ENCODE data around the gene PPP6R1. TPM values are rescaled to one million over a fixed set of nuclear protein-coding genes. Genes with fewer than 3 reads are reported as not detected.

The PPP6R1 gene
- total RNA-seq, 1 donor from 2014 or later: 43.8 TPM

DNA sequence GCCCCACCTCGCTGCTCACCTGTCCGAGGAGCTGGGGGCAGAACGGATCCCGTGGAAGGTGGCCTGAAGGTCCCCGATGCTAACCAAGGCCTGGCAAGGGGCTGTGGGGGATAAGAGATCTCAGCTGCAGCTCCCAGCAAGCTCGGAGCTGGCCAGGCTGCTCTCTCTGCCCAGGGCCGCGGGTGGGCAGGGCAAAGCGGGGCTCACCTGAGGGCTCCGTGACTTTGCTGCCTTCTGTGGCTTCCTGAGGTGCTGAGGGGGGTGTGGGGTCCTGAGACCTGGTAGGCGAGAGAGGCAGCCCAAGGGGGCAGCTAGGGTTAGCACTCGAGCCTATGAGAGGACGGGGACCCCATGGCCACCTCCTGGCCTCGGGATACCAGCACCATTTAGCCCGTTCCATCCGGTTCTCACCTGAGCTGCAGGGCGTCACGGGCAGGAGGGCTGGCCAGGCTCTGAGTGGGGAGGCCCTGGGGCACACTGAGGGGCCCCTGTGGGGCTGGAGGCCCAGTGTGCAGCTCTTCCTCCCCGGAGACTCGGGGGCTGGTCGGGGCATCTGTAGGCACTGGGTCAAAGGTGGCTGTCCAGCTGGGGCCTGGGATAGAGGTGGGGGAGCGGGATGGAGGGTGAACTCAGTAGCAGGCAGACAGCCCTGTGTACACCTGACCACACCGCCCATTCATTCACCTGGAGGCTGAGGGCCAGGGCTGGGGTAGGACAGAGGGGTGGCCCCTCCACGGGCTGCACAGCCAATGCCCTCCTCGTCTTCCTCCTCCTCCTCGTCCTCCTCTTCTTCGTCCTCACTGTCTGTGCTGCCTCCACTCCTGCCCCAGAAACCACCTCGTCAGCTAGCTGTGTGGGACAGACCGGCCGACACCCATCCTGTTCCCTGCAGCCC, 27.2 kb downstream of the PPP6R1 start:
- no peak for DNase-seq (ENCODE audit: low read depth)
- no peak overlapping the region for H3K4me3 ChIP-seq (ENCODE audit: low read depth, low read length)
- TF ChIP-seq, protein P1, sequence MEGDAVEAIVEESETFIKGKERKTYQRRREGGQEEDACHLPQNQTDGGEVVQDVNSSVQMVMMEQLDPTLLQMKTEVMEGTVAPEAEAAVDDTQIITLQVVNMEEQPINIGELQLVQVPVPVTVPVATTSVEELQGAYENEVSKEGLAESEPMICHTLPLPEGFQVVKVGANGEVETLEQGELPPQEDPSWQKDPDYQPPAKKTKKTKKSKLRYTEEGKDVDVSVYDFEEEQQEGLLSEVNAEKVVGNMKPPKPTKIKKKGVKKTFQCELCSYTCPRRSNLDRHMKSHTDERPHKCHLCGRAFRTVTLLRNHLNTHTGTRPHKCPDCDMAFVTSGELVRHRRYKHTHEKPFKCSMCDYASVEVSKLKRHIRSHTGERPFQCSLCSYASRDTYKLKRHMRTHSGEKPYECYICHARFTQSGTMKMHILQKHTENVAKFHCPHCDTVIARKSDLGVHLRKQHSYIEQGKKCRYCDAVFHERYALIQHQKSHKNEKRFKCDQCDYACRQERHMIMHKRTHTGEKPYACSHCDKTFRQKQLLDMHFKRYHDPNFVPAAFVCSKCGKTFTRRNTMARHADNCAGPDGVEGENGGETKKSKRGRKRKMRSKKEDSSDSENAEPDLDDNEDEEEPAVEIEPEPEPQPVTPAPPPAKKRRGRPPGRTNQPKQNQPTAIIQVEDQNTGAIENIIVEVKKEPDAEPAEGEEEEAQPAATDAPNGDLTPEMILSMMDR (conservative IDR thresholded peaks at IDR 0.05; ENCODE audit: low read depth, low read length): no peak

DNA sequence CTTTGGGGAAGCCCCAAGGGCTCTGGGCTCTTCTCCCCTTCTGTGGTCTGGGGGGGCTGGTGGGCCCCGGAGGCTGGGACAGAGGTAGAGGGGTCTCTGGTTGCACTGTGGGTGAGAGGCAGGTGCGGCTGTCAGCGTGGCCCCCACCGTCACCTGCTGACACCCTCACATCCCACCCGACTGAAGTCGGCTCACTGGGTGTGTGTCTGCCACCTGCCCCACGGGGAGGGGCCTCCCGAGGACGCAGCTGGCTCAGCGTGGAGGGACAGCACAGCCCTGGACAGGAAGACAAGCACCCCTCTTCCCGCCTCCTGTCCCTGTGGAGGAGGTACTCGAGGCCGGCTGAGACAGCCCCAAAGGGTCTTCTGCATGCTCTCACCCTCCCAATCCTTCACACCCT, 28.0 kb downstream of the PPP6R1 start:
- no peak for DNase-seq (ENCODE audit: low read depth)
- TF ChIP-seq, protein P1 (conservative IDR thresholded peaks at IDR 0.05; ENCODE audit: low read depth, low read length): no peak

DNA sequence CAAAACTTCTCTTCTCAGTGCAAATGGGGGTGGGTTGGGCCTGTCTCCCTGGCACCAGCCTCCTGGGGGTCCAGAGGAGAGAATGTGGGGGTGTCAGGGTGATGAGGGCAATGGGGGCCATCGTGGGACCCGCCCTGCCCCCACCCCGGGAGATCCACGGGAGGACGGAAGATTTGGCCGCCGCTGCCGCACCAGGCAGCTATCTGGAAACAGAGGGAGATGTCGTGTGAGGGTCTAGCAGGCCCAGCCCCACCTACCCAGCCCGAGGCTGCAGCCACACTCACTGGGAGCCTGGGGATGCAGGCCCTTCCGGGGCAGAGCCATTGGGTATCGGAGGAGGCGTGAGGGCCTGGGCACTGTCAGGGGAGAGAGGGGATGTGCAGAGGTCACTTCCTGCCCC, 28.5 kb downstream of the PPP6R1 start:
- H3K4me3 ChIP-seq (ENCODE audit: low read depth, low read length): no peak overlapping the region
- TF ChIP-seq, protein P1 (conservative IDR thresholded peaks at IDR 0.05; ENCODE audit: low read depth, low read length): no peak
- DNase-seq (ENCODE audit: low read depth): no peak

More for the DNA sequence above, 28.0 kb downstream of the PPP6R1 start:
- H3K4me3 ChIP-seq (ENCODE audit: low read depth, low read length): no peak overlapping the region

DNA sequence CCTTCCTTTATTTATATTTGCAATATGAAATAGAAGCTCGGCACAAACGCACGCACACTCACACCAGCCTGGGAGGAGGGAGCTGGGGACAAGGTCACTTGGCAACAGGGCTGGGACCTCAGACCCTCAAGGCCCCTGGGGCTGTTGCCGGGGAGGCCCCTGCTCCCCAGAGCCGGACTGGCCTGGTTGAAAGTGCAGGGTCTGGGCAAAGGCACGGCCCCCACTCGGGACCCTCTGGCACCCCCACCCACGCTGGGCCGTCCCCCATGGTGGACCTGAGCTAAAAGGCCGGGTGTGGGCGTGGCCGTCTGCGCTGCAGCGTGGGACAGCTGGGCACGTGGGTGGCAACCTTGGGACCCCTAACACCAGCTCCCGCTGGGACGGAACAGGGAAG, 29.0 kb downstream of the PPP6R1 start:
- TF ChIP-seq, protein P1 (conservative IDR thresholded peaks at IDR 0.05; ENCODE audit: low read depth, low read length): no peak
- no peak overlapping the region for H3K4me3 ChIP-seq (ENCODE audit: low read depth, low read length)
- DNase-seq (ENCODE audit: low read depth): no peak

DNA sequence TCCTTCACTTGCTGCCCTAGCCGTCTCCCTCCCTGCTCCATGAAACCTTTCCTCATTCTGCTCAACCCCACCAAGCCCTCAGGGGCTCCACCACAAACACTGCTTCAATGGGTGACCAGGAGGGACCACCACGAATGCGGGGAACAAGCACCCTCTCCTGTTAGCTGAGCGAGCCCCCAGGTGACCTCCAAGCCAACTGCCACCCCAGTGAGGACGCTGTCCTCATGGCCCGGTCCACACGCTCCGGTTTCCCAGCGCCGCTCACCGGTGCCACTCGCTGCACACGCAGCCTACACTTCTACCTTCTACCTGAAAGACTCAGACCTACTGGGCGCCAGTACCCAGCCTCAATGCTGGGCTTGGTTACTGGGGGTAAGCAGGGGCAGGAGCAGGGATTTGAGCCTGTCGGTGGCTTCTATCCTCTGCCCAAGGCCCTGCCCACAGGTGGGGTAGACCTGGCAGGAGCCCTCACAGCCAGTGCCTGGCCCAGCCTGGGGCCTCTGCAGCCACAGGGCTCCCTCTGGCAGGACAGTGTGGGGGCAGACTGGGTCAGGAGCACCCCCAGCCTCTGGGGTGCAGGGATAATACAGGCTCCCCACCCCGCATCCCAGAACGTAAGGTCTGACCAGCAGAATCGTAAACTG, 29.6 kb downstream of the PPP6R1 start:
- DNase-seq (ENCODE audit: low read depth): no peak
- H3K4me3 ChIP-seq (ENCODE audit: low read depth, low read length): no peak overlapping the region
- TF ChIP-seq, protein P1 (conservative IDR thresholded peaks at IDR 0.05; ENCODE audit: low read depth, low read length): no peak

DNA sequence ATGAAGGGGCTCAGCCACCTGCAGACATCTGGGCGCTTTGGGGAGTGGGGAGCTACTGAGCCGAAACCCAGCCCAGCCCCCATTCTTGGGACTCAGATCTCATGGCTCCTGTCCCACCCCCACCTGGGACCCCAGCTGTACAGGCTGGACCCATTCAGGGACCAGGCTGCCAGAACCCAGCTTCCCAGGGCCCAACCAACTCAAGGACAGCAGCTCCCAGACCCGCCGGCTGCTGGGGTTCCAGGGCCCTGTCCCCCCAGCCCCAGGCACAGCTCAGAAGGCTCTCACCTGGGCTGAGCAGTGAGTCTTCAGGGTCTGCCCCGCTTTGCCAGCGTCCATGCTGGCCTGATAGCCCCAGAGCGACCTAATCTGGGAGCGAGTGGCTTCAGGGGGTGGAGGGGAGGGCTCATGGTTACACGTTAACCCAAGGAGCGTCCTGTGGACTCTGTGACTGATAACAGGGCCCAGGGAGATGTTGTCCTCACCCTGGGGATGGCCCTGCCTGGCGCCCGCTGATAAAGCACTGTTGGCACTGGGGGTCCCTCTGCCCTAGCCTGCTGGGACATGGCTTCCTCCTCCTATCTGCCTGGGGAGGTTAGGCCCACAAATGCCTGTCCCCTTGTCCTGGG, 30.3 kb downstream of the PPP6R1 start, which contains the start of gene TMEM86B:
TMEM86B (minus strand) TSS at position 361 of the 629 bp plus-strand sequence; CDS start at position 339, 22 bp downstream.
- DNase-seq (ENCODE audit: low read depth): no peak
- TF ChIP-seq, protein P1 (conservative IDR thresholded peaks at IDR 0.05; ENCODE audit: low read depth, low read length): no peak
- no peak within 1 kb of the TSS for H3K4me3 ChIP-seq (ENCODE audit: low read depth, low read length)

Measured in epithelial cell of proximal tubule (primary cell).